Measurements from ENCODE around the gene VPS41.
A peak's percentile ranks its signal among the peaks of the same experiment; 100 is the strongest.

DNA sequence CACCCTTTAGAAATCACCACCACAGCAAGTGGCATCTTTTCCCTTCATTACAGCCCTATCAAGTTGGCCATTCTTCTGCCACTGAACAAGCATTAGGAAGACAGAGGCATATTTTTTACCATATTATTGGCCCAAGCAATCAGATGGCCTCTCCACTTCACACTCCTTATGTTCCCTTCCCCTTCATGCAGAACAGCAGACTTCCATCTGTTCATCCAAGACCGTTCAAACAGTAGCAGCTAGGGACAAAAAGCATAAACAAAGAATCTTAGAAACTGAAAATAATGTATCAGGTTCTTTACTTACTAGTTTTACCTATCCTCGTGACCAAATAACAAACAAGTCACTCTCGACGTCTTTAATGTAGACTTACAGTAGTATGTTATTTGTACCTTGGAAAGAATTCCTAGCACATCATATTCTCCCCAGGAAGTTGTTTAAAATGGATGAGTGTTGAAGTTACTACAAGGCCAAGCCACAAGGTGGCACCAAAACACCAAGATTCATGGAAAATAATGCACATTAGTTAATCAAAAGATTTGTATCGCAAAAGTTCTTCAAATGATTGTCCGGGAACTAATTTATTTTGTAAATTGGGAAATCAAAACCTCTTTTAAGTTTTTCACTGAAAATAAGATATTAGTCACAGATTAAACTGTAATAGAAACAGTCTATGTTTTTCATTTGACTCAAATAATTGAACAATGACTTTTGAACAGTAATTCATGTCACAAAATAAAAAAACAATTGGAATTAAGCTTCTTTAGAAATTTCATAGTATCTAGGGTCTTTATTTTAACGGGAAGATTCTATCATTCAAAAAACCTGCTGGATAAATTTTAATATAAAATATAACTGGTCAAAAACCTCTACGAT is 112.1 kb downstream of the VPS41 start:
- TF ChIP-seq CTCF (IDR thresholded peaks at IDR 0.05) (peak; percentile 16 to 89 (median 82)), POLR2A (IDR thresholded peaks at IDR 0.05) (no peak)

Data from Peyer's patch (tissue), 4 donors.